HCT116 (cell line): ENCODE measurements around the gene PIP4K2A.

Source experiments
- ATF3 ChIP-seq: IDR thresholded peaks from 2 replicates; pipeline ENCODE4 v1.6.1; 2012
- CBX3 ChIP-seq: IDR thresholded peaks from 2 replicates; pipeline ENCODE4 v1.6.1; 2012; ENCODE audit warnings: low read depth
- CEBPB ChIP-seq: IDR thresholded peaks from 2 replicates; pipeline ENCODE4 v1.6.1; 2012; ENCODE audit warnings: low read depth
- CTCF ChIP-seq, 3 experiments: fragments of 200-600 bp in 1 of 3; sonication (generic) in 1 of 3; IDR thresholded peaks in 2 of 3; conservative IDR thresholded peaks in 1 of 3; 2 replicates each; pipeline ENCODE4 v1.5.1; 2012 to 2017; ENCODE audit warnings: low read depth in 2 of 3, low read length in 2 of 3, antibody characterized with exemption in 1 of 3, borderline replicate concordance in 1 of 3, control low read depth in 1 of 3, mild to moderate bottlenecking in 1 of 3, mixed read lengths in 1 of 3, mixed run types in 1 of 3, moderate library complexity in 1 of 3; ENCODE audit not compliant: insufficient read depth in 1 of 3
- EZH2 ChIP-seq: fragments of 200-600 bp; sonication (generic); IDR thresholded peaks from 2 replicates; pipeline ENCODE4 v1.6.1; 2017; ENCODE audit warnings: antibody characterized with exemption, mixed run types
- JUND ChIP-seq: IDR thresholded peaks from 2 replicates; pipeline ENCODE4 v1.6.1; 2012
- MAX ChIP-seq: IDR thresholded peaks from 2 replicates; pipeline ENCODE4 v1.6.1; 2012
- POLR2A ChIP-seq: IDR thresholded peaks from 2 replicates; pipeline ENCODE4 v1.7.0; 2011; ENCODE audit warnings: borderline replicate concordance; ENCODE audit not compliant: insufficient read depth, insufficient read length; ENCODE audit errors: extremely low read depth
- RAD21 ChIP-seq: IDR thresholded peaks from 2 replicates; pipeline ENCODE4 v1.6.1; 2012; ENCODE audit warnings: low read depth, mild to moderate bottlenecking
- REST ChIP-seq: IDR thresholded peaks from 2 replicates; pipeline ENCODE4 v1.6.1; 2012; ENCODE audit warnings: low read depth
- SP1 ChIP-seq: IDR thresholded peaks from 2 replicates; pipeline ENCODE4 v1.6.1; 2012; ENCODE audit warnings: low read depth
- TCF7L2 ChIP-seq: IDR thresholded peaks from 2 replicates; pipeline ENCODE4 v1.7.0; 2011; ENCODE audit warnings: borderline replicate concordance, inconsistent platforms; ENCODE audit not compliant: insufficient read depth, insufficient read length; ENCODE audit errors: extremely low read depth
- ZFX ChIP-seq: fragments of 450-650 bp; IDR thresholded peaks from 2 replicates; pipeline ENCODE4 v1.6.1; 2017
- ZNF274 ChIP-seq: fragments of 200-500 bp; sonication (Bioruptor generic); IDR thresholded peaks from 2 replicates; pipeline ENCODE4 v1.6.1; 2014; ENCODE audit warnings: mild to moderate bottlenecking, low read depth, low read length, inconsistent platforms

- no peak for TF ChIP-seq CTCF (IDR thresholded peaks at IDR 0.05 in 2 of 3, conservative IDR thresholded peaks at IDR 0.05 in 1 of 3; ENCODE audit: borderline replicate concordance in 1 of 3, insufficient read depth in 1 of 3, low read depth in 2 of 3, low read length in 2 of 3)
- no peak for TF ChIP-seq SP1
- TF ChIP-seq RAD21 = no peak
- no peak for TF ChIP-seq POLR2A
- no peak for TF ChIP-seq REST
- no peak for TF ChIP-seq ATF3
- no peak for TF ChIP-seq ZFX
- TF ChIP-seq TCF7L2 = no peak
- no peak for TF ChIP-seq MAX
- no peak for TF ChIP-seq EZH2
- TF ChIP-seq CEBPB = no peak
- TF ChIP-seq ZNF274 = no peak
- no peak for TF ChIP-seq CBX3
- no peak for TF ChIP-seq JUND
Observed at GRCh38 chr10:22489467-22489866, 224.9 kb downstream of the PIP4K2A start.
